Bone marrow (tissue), 2 donors: ENCODE measurements around the gene TOP3A.
"Not testable (repeated sequence)": the region's sequence is repeated elsewhere in the genome, so short reads cannot be mapped to it uniquely, and the experiment has no call there.

ENCODE experiments used
- DNase-seq, 2 donors: peaks; one replicate each; lab custom pipeline; 2025; lab: John Stamatoyannopoulos, UW

TOP3A gene

GRCh38 chr17:18323507-18324139 is 8.8 kb upstream of the TOP3A start:
- DNase-seq = no peak

- DNase-seq = no peak
These were observed 8.2 kb upstream of the TOP3A start for GRCh38 chr17:18323007-18323406.

- no peak for DNase-seq
These were observed 7.7 kb upstream of the TOP3A start for GRCh38 chr17:18322522-18322921.

- DNase-seq = no peak
These were observed 6.5 kb upstream of the TOP3A start for GRCh38 chr17:18321309-18321708.

GRCh38 chr17:18320301-18320700 is 5.5 kb upstream of the TOP3A start:
- no peak for DNase-seq

GRCh38 chr17:18319604-18320256 is 4.9 kb upstream of the TOP3A start:
- no peak for DNase-seq

GRCh38 chr17:18318771-18319450 is 4.1 kb upstream of the TOP3A start:
- DNase-seq = no peak

- no peak for DNase-seq
These were observed 3.3 kb upstream of the TOP3A start for GRCh38 chr17:18318117-18318516.

GRCh38 chr17:18315961-18316360 is 1.2 kb upstream of the TOP3A start:
- no peak for DNase-seq

- no peak for DNase-seq
These were observed 748 bp upstream of the TOP3A start for GRCh38 chr17:18315562-18315922.

- DNase-seq = no peak
These were observed 599 bp downstream of the TOP3A start for GRCh38 chr17:18314059-18314730.

GRCh38 chr17:18309202-18309601 is 5.6 kb downstream of the TOP3A start:
- no peak for DNase-seq

GRCh38 chr17:18303206-18303605 is 11.6 kb downstream of the TOP3A start:
- not testable (repeated sequence) for DNase-seq

- DNase-seq = no peak
These were observed 13.9 kb downstream of the TOP3A start for GRCh38 chr17:18300725-18301480.

- DNase-seq = not testable (repeated sequence)
These were observed 16.7 kb downstream of the TOP3A start for GRCh38 chr17:18298061-18298460.

- no peak for DNase-seq
These were observed 22.9 kb downstream of the TOP3A start for GRCh38 chr17:18291718-18292540.

- DNase-seq = no peak
These were observed 29.5 kb downstream of the TOP3A start for GRCh38 chr17:18285296-18285695.

- no peak for DNase-seq
These were observed 33.0 kb downstream of the TOP3A start for GRCh38 chr17:18281788-18282187.

GRCh38 chr17:18280766-18281371 is 33.9 kb downstream of the TOP3A start:
- DNase-seq = no peak

GRCh38 chr17:18280249-18280648 is 34.5 kb downstream of the TOP3A start:
- no peak for DNase-seq

- no peak for DNase-seq
These were observed 35.9 kb downstream of the TOP3A start for GRCh38 chr17:18278867-18279266.
